GM12878 (cell line): Measurements from ENCODE around the gene IER5L. TPM values are rescaled to one million over a fixed set of nuclear protein-coding genes. Genes with fewer than 3 reads are reported as not detected.

Experiments used
- ATAC-seq: fragments of 200-7000 bp; cut with Tn5 transposase; 3 replicates; pipeline ENCODE4 v1.9.1; 2020; ENCODE audit warnings: mild to moderate bottlenecking, moderate library complexity
- BruUV-seq: library from RNA; stranded (reverse); fragments of 400-500 nt; replicated peaks from 2 replicates; lab custom pipeline; 2021; lab: Mats Ljungman, UMichigan
- CTCF ChIA-PET: fragments of 300-600 bp; sonication (Branson Sonifier 250); formaldehyde crosslinking; extraction: SDS; loops from one replicate; lab custom pipeline; 2021; ENCODE audit warnings: inconsistent platforms; lab: Yijun Ruan, JAX
- POLR2A ChIA-PET: fragments of 350-600 bp; formaldehyde crosslinking; extraction: SDS; loops from one replicate; lab custom pipeline; 2021; ENCODE audit warnings: inconsistent platforms; lab: Charles Lee
- RAD21 ChIA-PET: fragments of 300-600 bp; sonication (Branson Sonifier 250); formaldehyde crosslinking; loops from one replicate; lab custom pipeline; 2023; ENCODE audit warnings: antibody characterized with exemption; ENCODE audit not compliant: unreplicated experiment; lab: Charles Lee
- SMC1A ChIA-PET: fragments of 300-600 bp; sonication (Branson Sonifier 250); formaldehyde crosslinking; loops from one replicate; lab custom pipeline; 2023; ENCODE audit not compliant: unreplicated experiment, uncharacterized antibody; lab: Charles Lee
- DNase-seq: peaks from one replicate; pipeline ENCODE4 v3.0.0-alpha.2; 2011; ENCODE audit warnings: low read depth, low spot score
- FAIRE-seq: peaks from 3 replicates; lab custom pipeline; 2011; peaks lifted over from hg19 to GRCh38; lab: Jason Lieb, UNC
- H2AFZ ChIP-seq: 2 replicates; pipeline ENCODE4 v1.6.0; 2011; ENCODE audit warnings: low read depth, low read length, control low read depth; ENCODE audit not compliant: control insufficient read depth
- H3K27ac ChIP-seq: 2 replicates; pipeline ENCODE4 v1.5.1; 2011; ENCODE audit warnings: control low read depth; ENCODE audit not compliant: control insufficient read depth, insufficient read depth
- H3K27me3 ChIP-seq, 2 experiments: replicated peaks in 1 of 2; 2 replicates each; pipeline versions ENCODE4 v1.6.0 to v1.6.1; 2011; ENCODE audit warnings: low read length in 1 of 2; ENCODE audit not compliant: control insufficient read depth in 2 of 2, insufficient read depth in 2 of 2
- H3K36me3 ChIP-seq, 2 experiments: 2 replicates each; pipeline ENCODE4 v1.5.1; 2011; ENCODE audit warnings: low read length in 1 of 2; ENCODE audit not compliant: control insufficient read depth in 2 of 2, insufficient read depth in 2 of 2
- H3K4me1 ChIP-seq: 2 replicates; pipeline ENCODE4 v1.6.1; 2011; ENCODE audit warnings: mild to moderate bottlenecking, low read length, moderate library complexity, mixed read lengths; ENCODE audit not compliant: control insufficient read depth, insufficient read depth
- H3K4me2 ChIP-seq: 2 replicates; pipeline ENCODE4 v1.6.0; 2011; ENCODE audit warnings: control low read depth; ENCODE audit not compliant: control insufficient read depth, insufficient read depth
- H3K4me3 ChIP-seq: fragments of 200-600 bp; sonication (generic); 2 replicates; pipeline ENCODE4 v1.5.1; 2016
- H3K79me2 ChIP-seq: 2 replicates; pipeline ENCODE4 v1.6.0; 2011; ENCODE audit warnings: low read length; ENCODE audit not compliant: control insufficient read depth, insufficient read depth
- H3K9ac ChIP-seq: 2 replicates; pipeline ENCODE4 v1.8.0; 2011; ENCODE audit warnings: low read length, control low read depth, mixed read lengths; ENCODE audit not compliant: control insufficient read depth, insufficient read depth
- H3K9me3 ChIP-seq: replicated peaks from 3 replicates; pipeline ENCODE4 v1.5.1; 2011; ENCODE audit warnings: mild to moderate bottlenecking, low read length; ENCODE audit not compliant: control insufficient read depth, insufficient read depth
- H4K20me1 ChIP-seq: 2 replicates; pipeline ENCODE4 v1.6.0; 2011; ENCODE audit not compliant: control insufficient read depth, insufficient read depth
- CBX3 ChIP-seq: fragments of 200-600 bp; sonication (generic); IDR thresholded peaks from 2 replicates; pipeline ENCODE4 v1.6.1; 2016; ENCODE audit warnings: low read depth, borderline replicate concordance
- CHD4 ChIP-seq: fragments of 200-600 bp; sonication (generic); IDR thresholded peaks from 2 replicates; pipeline ENCODE4 v1.6.1; 2016; ENCODE audit warnings: mild to moderate bottlenecking
- EED ChIP-seq: sonication (generic); IDR thresholded peaks from 2 replicates; pipeline ENCODE4 v1.6.1; 2016; ENCODE audit warnings: antibody characterized with exemption, low read depth
- EP300 ChIP-seq, 2 experiments: fragments of 150-350 bp in 1 of 2; IDR thresholded peaks; 2 replicates each; pipeline ENCODE4 v1.6.1; 2011 to 2012; ENCODE audit warnings: low read depth in 2 of 2, low read length in 2 of 2, borderline replicate concordance in 1 of 2, improper control_type of control experiment in 1 of 2, inconsistent platforms in 1 of 2; ENCODE audit not compliant: control insufficient read depth in 1 of 2
- GABPA ChIP-seq: IDR thresholded peaks from 2 replicates; pipeline ENCODE4 v1.6.1; 2014; ENCODE audit warnings: antibody characterized with exemption, low read depth, mild to moderate bottlenecking, inconsistent platforms
- POLR2AphosphoS5 ChIP-seq: IDR thresholded peaks from 2 replicates; pipeline ENCODE4 v1.6.1; 2011; ENCODE audit warnings: mild to moderate bottlenecking, low read length, inconsistent platforms
- SUZ12 ChIP-seq: fragments of 200-600 bp; sonication (generic); IDR thresholded peaks from one replicate; pipeline ENCODE4 v1.6.1; 2018; ENCODE audit warnings: antibody characterized with exemption, mild to moderate bottlenecking; ENCODE audit not compliant: unreplicated experiment
- TARDBP ChIP-seq: IDR thresholded peaks from 2 replicates; pipeline ENCODE4 v1.6.1; 2016; ENCODE audit warnings: borderline replicate concordance
- ZBED1 ChIP-seq: IDR thresholded peaks from 2 replicates; pipeline ENCODE4 v1.6.1; 2016; ENCODE audit warnings: borderline replicate concordance
- ZNF217 ChIP-seq: fragments of 450-650 bp; IDR thresholded peaks from 2 replicates; pipeline ENCODE4 v1.6.1; 2017; ENCODE audit warnings: antibody characterized with exemption, mild to moderate bottlenecking
- WGBS: methylation state at CpG from one replicate; pipeline ENCODE4 v1.1.6; 2016; ENCODE audit warnings: low lambda C conversion rate; ENCODE audit not compliant: insufficient replicate concordance, insufficient coverage; ENCODE audit errors: missing lambda C conversion rate; 5-methylcytosine and 5-hydroxymethylcytosine counted together
- in situ Hi-C: fragments of 300-500 bp; cut with MboI; formaldehyde crosslinking; loops from 9 replicates; pipeline ENCODE4 v1.14.3; 2018; ENCODE audit warnings: mixed read lengths
- intact Hi-C: fragments of 100-400 bp; cut with micrococcal nuclease; formaldehyde crosslinking; loops from one replicate; pipeline ENCODE4 v1.14.2; 2022; ENCODE audit not compliant: unreplicated experiment
- polyA plus RNA-seq, 11 experiments: library from polyadenylated mRNA; depleted of rRNA in 4 of 11; unstranded in 6 of 11; stranded (reverse) in 5 of 11; fragments of >200 nt; fragmentation: Nextera tagmentation in 4 of 11; fragmentation: Illumina TruSeq in 1 of 11; extraction: Ambion mirVana in 4 of 11; extraction: Trizol in 1 of 11; gene quantifications; 1 replicate in 1 of 11; 2 replicates in 10 of 11; pipeline versions ENCODE4 v1.2.1 to v1.2.3, GENCODE V29; 2011 to 2016; ENCODE audit warnings: inconsistent platforms in 2 of 11, missing spikeins in 2 of 11, low read depth in 1 of 11
- total RNA-seq, 4 experiments: library from RNA; depleted of rRNA in 3 of 4; stranded (reverse); fragments of >200 nt in 3 of 4; fragmentation: Illumina TruSeq in 1 of 4; extraction: Trizol in 1 of 4; gene quantifications; 2 replicates each; pipeline versions ENCODE4 v1.2.1 to v1.2.3, GENCODE V29; 2013 to 2021
- TF ChIP-seq, protein P1 (sequence below): IDR thresholded peaks from 2 replicates; pipeline ENCODE4 v1.6.1; 2012; ENCODE audit warnings: low read length, inconsistent platforms

Gene IER5L
- total and polyA plus RNA-seq, 10 of the 15 experiments (the other 5 are each of a cell fraction or from before 2014, with no cell fraction given), result 0.04 to 1.4 (median 0.17) TPM

DNA sequence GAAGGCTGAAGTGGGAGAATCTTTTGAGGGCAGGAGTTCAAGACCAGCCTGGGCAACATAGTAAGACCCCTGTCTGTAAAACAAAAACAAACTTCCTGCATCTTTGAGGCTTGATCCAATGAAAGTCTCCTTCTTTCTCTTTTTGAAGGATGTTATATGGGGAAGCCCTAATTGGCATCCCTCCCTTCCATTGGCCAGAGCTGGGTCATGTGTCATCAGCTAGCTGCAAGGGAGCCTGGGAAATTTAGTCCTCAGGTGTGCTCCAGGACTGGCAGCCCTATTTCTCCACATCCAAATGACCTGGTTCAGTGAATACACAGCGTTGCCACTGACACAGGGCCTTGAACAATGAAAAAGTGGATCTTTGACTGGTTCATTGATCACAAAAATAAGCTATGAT lies 9.0 kb upstream of the IER5L start:
- ATAC-seq, result no peak
- H3K4me3 ChIP-seq, result no peak overlapping the region
- no peak overlapping the region for H2AFZ ChIP-seq
- H3K4me1 ChIP-seq, result peaks cover 11% of the 10 kb centered on the region
- no peak overlapping the region for H3K4me2 ChIP-seq
- no peak for DNase-seq
- no peaks in the 10 kb centered on the region for H4K20me1 ChIP-seq
- POLR2A ChIA-PET, result interaction anchor here (0.8 kb wide), 1 partner anchor 9 kb away, joined by 3 read pairs; the partner anchor contains the start of gene IER5L
- no peaks in the 10 kb centered on the region; the same call in 2 of the 3 replicates for H3K9me3 ChIP-seq
- FAIRE-seq, result no peak
- no peak overlapping the region for H3K9ac ChIP-seq
- in situ Hi-C loops, result no loop called here
- WGBS, result 0% methylated on average over 1 of the region's 1 CpG
- H3K27me3 ChIP-seq, result no peaks in the 10 kb centered on the region
- BruUV-seq, result no TSS peak
- H3K27ac ChIP-seq, result no peak overlapping the region
- no peaks in the 10 kb centered on the region for H3K79me2 ChIP-seq
- no peaks in the 10 kb centered on the region for H3K36me3 ChIP-seq
- RAD21 ChIA-PET, result interaction anchor here (0.5 to 0.7 kb wide), 2 partner anchors 12 to 47 kb away, joined by 3 read pairs; no protein-coding TSS in a partner anchor
- intact Hi-C loops, result no loop called here
- SMC1A ChIA-PET, result no interaction called here
- CTCF ChIA-PET, result interaction anchor here (1.1 kb wide), 1 partner anchor 44 kb away, joined by 5 read pairs; no protein-coding TSS in a partner anchor
- no peak for TF ChIP-seq ZNF217
- no peak for TF ChIP-seq ZBED1
- no peak for TF ChIP-seq EP300 (IDR thresholded peaks at IDR 0.05; ENCODE audit: borderline replicate concordance in 1 of 2, control insufficient read depth in 1 of 2, low read depth in 2 of 2, low read length in 2 of 2)
- TF ChIP-seq GABPA, result no peak
- TF ChIP-seq, protein P1, sequence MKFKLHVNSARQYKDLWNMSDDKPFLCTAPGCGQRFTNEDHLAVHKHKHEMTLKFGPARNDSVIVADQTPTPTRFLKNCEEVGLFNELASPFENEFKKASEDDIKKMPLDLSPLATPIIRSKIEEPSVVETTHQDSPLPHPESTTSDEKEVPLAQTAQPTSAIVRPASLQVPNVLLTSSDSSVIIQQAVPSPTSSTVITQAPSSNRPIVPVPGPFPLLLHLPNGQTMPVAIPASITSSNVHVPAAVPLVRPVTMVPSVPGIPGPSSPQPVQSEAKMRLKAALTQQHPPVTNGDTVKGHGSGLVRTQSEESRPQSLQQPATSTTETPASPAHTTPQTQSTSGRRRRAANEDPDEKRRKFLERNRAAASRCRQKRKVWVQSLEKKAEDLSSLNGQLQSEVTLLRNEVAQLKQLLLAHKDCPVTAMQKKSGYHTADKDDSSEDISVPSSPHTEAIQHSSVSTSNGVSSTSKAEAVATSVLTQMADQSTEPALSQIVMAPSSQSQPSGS, result no peak
- no peak for TF ChIP-seq POLR2AphosphoS5
- TF ChIP-seq CHD4, result no peak
- no peak for TF ChIP-seq EED
- TF ChIP-seq CBX3, result no peak
- TF ChIP-seq SUZ12, result no peak
- TF ChIP-seq TARDBP, result no peak
- TF ChIP-seq, all 136 proteins: peak for 0
